HG02588 (cell line): ENCODE data around the gene TRPC4AP.
"Not testable (repeated sequence)": the region's sequence is repeated elsewhere in the genome, so short reads cannot be mapped to it uniquely, and the experiment has no call there.

Source experiments
- ATAC-seq: cut with Tn5 transposase; IDR thresholded peaks from one replicate; pipeline ENCODE4 v1.9.1; 2021; ENCODE audit warnings: mild to moderate bottlenecking, moderate library complexity; ENCODE audit not compliant: unreplicated experiment

The TRPC4AP gene

GRCh38 chr20:35092524-35093266 lies at the start of gene TRPC4AP:
Gene TRPC4AP, minus strand, starts transcription at chr20:35092807. Its CDS starts 26 bp downstream, at chr20:35092781.
- ATAC-seq = peak; percentile 90

GRCh38 chr20:35135867-35136586 lies 43.4 kb upstream of the TRPC4AP start:
- ATAC-seq = no peak

- no peak for ATAC-seq
Measured at GRCh38 chr20:35134880-35135279, 42.3 kb upstream of the TRPC4AP start.

- no peak for ATAC-seq
Measured at GRCh38 chr20:35134472-35134871, 41.9 kb upstream of the TRPC4AP start.

GRCh38 chr20:35133735-35134134 lies 41.1 kb upstream of the TRPC4AP start:
- no peak for ATAC-seq

GRCh38 chr20:35133031-35133430 lies 40.4 kb upstream of the TRPC4AP start:
- no peak for ATAC-seq

- ATAC-seq = no peak
Measured at GRCh38 chr20:35131934-35132333, 39.3 kb upstream of the TRPC4AP start.

GRCh38 chr20:35129647-35130069 lies 37.1 kb upstream of the TRPC4AP start:
- ATAC-seq = no peak

- ATAC-seq = no peak
Measured at GRCh38 chr20:35125753-35126152, 33.1 kb upstream of the TRPC4AP start.

- no peak for ATAC-seq
Measured at GRCh38 chr20:35122756-35123405, 30.3 kb upstream of the TRPC4AP start.

- no peak for ATAC-seq
Measured at GRCh38 chr20:35121186-35121585, 28.6 kb upstream of the TRPC4AP start.

- no peak for ATAC-seq
Measured at GRCh38 chr20:35120012-35120701, 27.6 kb upstream of the TRPC4AP start.

GRCh38 chr20:35117629-35118028 lies 25.0 kb upstream of the TRPC4AP start:
- no peak for ATAC-seq

GRCh38 chr20:35117196-35117595 lies 24.6 kb upstream of the TRPC4AP start:
- ATAC-seq = no peak

- no peak for ATAC-seq
Measured at GRCh38 chr20:35116258-35116657, 23.7 kb upstream of the TRPC4AP start.

- ATAC-seq = no peak
Measured at GRCh38 chr20:35115606-35116005, 23.0 kb upstream of the TRPC4AP start.

GRCh38 chr20:35112276-35112675 lies 19.7 kb upstream of the TRPC4AP start:
- ATAC-seq = not testable (repeated sequence)

GRCh38 chr20:35111141-35111888 lies 18.7 kb upstream of the TRPC4AP start:
- ATAC-seq = no peak

GRCh38 chr20:35108921-35109320 lies 16.3 kb upstream of the TRPC4AP start:
- no peak for ATAC-seq

GRCh38 chr20:35106827-35107380 lies 14.3 kb upstream of the TRPC4AP start:
- ATAC-seq = no peak
